LNCaP clone FGC (cell line): ENCODE data around the gene CALD1.

Source experiments
- DNase-seq: peaks from one replicate; pipeline ENCODE4 v3.0.0-alpha.2; 2011; ENCODE audit warnings: low read depth
- H3K4me3 ChIP-seq: 2 replicates; pipeline ENCODE4 v1.5.1; 2011; ENCODE audit warnings: mild to moderate bottlenecking, low read depth, low read length, control low read depth
- TF ChIP-seq, protein P1 (sequence below): IDR thresholded peaks from 2 replicates; pipeline ENCODE4 v1.5.1; 2012; ENCODE audit warnings: mild to moderate bottlenecking; ENCODE audit not compliant: control insufficient read depth, insufficient read depth; ENCODE audit errors: extremely low read depth

The CALD1 gene

DNA sequence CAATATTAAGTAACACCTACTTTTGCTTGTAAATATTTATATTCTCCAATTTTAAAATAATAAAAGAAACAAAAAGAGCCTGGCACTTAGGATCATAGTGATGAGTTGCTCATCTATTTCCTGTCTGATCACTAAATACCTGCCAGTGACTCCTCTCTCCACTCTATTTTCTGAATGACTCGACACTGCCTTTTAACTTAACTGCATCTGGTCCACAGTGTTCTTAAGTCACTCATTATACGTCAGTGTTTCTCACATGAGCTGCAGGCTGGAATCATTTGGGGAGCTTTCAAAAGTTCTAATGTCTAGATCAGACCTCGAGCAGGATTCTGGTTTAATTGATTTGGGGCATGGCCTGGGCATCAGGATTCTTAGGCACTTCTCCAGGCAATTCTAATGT is 128.9 kb downstream of the CALD1 start:
- H3K4me3 ChIP-seq: no peak overlapping the region
- TF ChIP-seq, protein P1, sequence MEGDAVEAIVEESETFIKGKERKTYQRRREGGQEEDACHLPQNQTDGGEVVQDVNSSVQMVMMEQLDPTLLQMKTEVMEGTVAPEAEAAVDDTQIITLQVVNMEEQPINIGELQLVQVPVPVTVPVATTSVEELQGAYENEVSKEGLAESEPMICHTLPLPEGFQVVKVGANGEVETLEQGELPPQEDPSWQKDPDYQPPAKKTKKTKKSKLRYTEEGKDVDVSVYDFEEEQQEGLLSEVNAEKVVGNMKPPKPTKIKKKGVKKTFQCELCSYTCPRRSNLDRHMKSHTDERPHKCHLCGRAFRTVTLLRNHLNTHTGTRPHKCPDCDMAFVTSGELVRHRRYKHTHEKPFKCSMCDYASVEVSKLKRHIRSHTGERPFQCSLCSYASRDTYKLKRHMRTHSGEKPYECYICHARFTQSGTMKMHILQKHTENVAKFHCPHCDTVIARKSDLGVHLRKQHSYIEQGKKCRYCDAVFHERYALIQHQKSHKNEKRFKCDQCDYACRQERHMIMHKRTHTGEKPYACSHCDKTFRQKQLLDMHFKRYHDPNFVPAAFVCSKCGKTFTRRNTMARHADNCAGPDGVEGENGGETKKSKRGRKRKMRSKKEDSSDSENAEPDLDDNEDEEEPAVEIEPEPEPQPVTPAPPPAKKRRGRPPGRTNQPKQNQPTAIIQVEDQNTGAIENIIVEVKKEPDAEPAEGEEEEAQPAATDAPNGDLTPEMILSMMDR: no peak
- no peak for DNase-seq

DNA sequence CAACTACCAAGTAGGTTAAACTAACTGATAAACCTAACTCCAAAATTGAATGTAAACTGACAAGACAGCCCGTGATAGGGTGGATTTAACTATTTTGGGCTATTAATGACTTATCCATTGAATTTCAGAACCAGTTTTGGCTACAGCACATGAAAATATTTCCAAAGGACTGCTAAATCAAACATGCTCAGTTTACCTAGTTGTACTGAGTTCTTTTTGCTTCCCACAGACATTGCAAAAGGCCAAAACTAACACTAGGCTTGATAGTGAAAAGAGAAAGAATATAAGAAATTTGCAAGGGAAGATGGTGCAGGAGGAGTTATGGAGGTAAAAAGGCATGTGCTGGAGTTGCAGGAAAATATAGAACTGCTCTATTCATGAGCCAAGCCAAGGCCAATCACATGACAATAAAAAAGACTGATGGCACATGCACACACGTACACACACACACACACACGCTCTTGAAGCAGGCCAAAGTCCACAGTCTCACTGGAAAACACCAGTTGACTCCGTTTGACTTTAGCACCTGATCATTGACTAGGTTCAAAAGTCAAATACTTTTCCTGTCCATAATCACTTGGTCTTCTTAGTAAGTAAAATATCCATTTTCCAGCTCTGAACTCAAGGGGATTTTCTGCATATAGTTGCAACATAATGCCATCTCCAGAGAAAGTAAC is 130.9 kb downstream of the CALD1 start:
- H3K4me3 ChIP-seq: no peak overlapping the region
- TF ChIP-seq, protein P1: no peak
- DNase-seq: no peak

DNA sequence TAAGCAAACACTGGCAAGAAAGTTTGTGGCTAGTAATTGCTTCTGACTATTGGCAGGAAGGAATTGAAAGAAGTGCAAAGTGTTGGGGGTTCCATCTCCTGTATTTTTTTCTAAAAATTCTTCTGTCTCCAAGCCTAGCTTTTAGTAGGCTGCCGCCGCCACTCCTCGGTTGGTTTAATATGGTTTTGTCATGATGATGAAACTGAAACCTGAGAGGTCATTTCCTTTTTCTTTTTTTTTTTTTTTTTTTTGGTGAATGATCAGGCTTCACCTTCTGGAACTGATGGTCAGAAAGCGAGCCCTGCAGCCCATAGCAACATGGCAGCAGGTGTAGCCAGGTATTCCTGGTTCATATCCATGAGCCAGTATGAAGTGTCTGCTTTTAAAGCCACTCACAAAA is 131.5 kb downstream of the CALD1 start:
- TF ChIP-seq, protein P1: no peak
- DNase-seq: no peak

DNA sequence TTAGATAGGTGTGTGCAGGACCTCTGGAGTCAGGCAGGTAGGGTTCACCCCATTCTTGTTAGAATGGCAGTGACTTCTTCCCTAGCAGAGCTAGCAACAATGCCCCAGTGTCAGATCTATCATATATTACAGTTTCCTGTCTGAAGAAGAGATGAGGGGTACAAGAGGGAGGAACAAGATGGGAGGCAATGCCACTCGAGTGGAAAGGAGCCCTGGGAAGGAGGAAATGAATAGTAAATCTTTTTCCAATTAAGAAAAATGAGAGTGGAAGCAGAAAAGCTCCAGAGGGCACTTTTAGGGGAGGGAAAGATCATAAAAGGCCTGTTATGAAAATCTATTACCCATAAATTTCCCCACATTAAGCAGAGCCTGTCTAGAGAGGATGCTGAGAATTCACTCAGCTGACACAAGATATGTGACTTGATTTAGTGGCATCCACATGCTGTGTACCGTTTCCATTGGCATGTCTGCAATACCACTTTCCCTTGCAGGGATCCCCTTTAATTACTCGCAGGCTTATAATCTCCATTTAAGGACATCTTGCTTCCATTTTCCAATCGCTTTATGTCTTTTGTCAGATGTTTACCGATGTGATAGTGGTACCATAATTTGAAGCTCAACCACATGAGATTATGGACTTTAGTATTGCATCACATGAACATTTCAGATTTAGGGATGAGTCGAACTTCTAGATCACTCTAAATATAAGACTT is 136.9 kb downstream of the CALD1 start:
- H3K4me3 ChIP-seq: no peak overlapping the region
- TF ChIP-seq, protein P1: no peak
- DNase-seq: no peak

More for the DNA sequence above, 131.5 kb downstream of the CALD1 start:
- H3K4me3 ChIP-seq: no peak overlapping the region

DNA sequence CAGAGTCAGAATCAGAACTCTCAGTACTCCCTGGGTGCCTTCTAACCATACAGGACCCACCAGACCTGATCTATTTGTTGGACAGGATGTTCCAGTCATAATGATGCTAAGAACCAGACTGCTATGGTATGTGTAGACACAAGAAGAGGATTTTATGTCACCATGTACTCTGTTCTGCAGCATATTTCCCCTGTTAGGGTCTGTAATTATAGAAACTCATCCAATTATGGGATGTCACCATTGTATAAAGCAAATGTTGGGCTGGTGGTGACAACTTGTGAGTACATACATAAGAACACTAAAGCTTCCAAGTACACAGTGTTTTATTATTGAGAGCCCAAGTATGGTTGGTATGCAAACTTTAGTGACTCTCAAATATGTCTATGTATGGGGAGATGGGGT is 139.8 kb downstream of the CALD1 start:
- TF ChIP-seq, protein P1: no peak
- no peak for DNase-seq
- H3K4me3 ChIP-seq: no peak overlapping the region

DNA sequence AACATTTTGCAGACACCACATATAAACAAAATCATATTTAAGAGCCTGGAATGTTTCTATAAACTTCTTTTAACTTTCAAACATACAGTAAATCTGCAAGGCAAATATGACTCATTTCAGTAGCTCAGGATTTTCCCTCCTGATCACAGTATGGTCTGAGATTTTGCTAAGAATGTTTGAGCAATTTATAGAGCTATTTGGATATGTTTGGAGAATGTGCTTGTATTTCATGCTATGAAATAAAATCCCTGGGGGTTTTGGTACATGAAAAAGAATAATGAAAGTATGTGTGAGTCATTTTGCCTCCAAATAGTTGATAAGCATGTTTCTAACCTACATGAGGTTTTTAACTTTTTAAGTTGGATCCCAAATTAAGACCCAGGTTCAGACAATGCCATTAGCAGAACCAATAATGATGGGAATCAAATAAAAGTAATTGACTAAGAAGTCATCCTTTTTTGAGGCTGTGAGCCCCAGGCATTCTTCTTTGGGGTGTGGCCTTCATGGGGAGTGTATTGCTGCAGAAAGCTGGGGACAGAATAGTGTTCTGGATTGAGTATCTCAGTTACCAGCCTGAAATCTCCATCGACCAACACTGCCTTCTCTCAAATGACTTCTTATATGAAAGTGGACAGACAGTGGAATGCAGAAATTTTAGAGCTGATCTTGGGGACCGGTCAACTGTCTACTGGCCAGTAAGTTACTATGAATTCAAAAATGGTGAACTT is 140.8 kb downstream of the CALD1 start:
- TF ChIP-seq, protein P1: no peak
- DNase-seq: no peak
- H3K4me3 ChIP-seq: no peak overlapping the region
